Measurements from ENCODE around the gene FRG2B. TPM values are rescaled to one million over a fixed set of nuclear protein-coding genes. Genes with fewer than 3 reads are reported as not detected.
"Not testable (repeated sequence)": the region's sequence is repeated elsewhere in the genome, so short reads cannot be mapped to it uniquely, and the experiment has no call there.

The FRG2B gene
- not detected in 2 replicates for total RNA-seq

- not testable (repeated sequence) for FAIRE-seq; H3K4me3 ChIP-seq (ENCODE audit: low read depth, low read length); H3K27me3 ChIP-seq (ENCODE audit: control insufficient read depth, insufficient read depth, low read length); DNase-seq (ENCODE audit: low read depth); H3K36me3 ChIP-seq (ENCODE audit: control insufficient read depth, insufficient read depth, low read length)
Measured at GRCh38 chr10:133626695-133627094, at the start of gene FRG2B. Gene FRG2B, minus strand, starts transcription at chr10:133626795. Its CDS starts 53 bp downstream, at chr10:133626742.

- not testable (repeated sequence) for DNase-seq (ENCODE audit: low read depth); H3K4me3 ChIP-seq (ENCODE audit: low read depth, low read length); H3K27me3 ChIP-seq (ENCODE audit: control insufficient read depth, insufficient read depth, low read length); H3K36me3 ChIP-seq (ENCODE audit: control insufficient read depth, insufficient read depth, low read length); FAIRE-seq
Measured at GRCh38 chr10:133667446-133667845, 40.9 kb upstream of the FRG2B start.

- not testable (repeated sequence) for H3K27me3 ChIP-seq (ENCODE audit: control insufficient read depth, insufficient read depth, low read length); H3K4me3 ChIP-seq (ENCODE audit: low read depth, low read length); DNase-seq (ENCODE audit: low read depth); FAIRE-seq; H3K36me3 ChIP-seq (ENCODE audit: control insufficient read depth, insufficient read depth, low read length)
Measured at GRCh38 chr10:133663544-133664160, 37.1 kb upstream of the FRG2B start.

GRCh38 chr10:133661122-133661521, 34.5 kb upstream of the FRG2B start:
- H3K4me3 ChIP-seq (ENCODE audit: low read depth, low read length); FAIRE-seq; DNase-seq (ENCODE audit: low read depth); H3K27me3 ChIP-seq (ENCODE audit: control insufficient read depth, insufficient read depth, low read length); H3K36me3 ChIP-seq (ENCODE audit: control insufficient read depth, insufficient read depth, low read length): not testable (repeated sequence)

- DNase-seq (ENCODE audit: low read depth); H3K36me3 ChIP-seq (ENCODE audit: control insufficient read depth, insufficient read depth, low read length); H3K27me3 ChIP-seq (ENCODE audit: control insufficient read depth, insufficient read depth, low read length); H3K4me3 ChIP-seq (ENCODE audit: low read depth, low read length): not testable (repeated sequence)
- peak; percentile 64 for FAIRE-seq
Measured at GRCh38 chr10:133660516-133660915, 33.9 kb upstream of the FRG2B start.

GRCh38 chr10:133657276-133657675, 30.7 kb upstream of the FRG2B start:
- not testable (repeated sequence) for DNase-seq (ENCODE audit: low read depth); H3K4me3 ChIP-seq (ENCODE audit: low read depth, low read length); FAIRE-seq; H3K27me3 ChIP-seq (ENCODE audit: control insufficient read depth, insufficient read depth, low read length); H3K36me3 ChIP-seq (ENCODE audit: control insufficient read depth, insufficient read depth, low read length)

GRCh38 chr10:133648872-133649455, 22.4 kb upstream of the FRG2B start:
- FAIRE-seq; DNase-seq (ENCODE audit: low read depth); H3K36me3 ChIP-seq (ENCODE audit: control insufficient read depth, insufficient read depth, low read length); H3K27me3 ChIP-seq (ENCODE audit: control insufficient read depth, insufficient read depth, low read length); H3K4me3 ChIP-seq (ENCODE audit: low read depth, low read length): not testable (repeated sequence)

- H3K4me3 ChIP-seq (ENCODE audit: low read depth, low read length); H3K27me3 ChIP-seq (ENCODE audit: control insufficient read depth, insufficient read depth, low read length); H3K36me3 ChIP-seq (ENCODE audit: control insufficient read depth, insufficient read depth, low read length); DNase-seq (ENCODE audit: low read depth); FAIRE-seq: not testable (repeated sequence)
Measured at GRCh38 chr10:133647075-133647748, 20.6 kb upstream of the FRG2B start.

GRCh38 chr10:133637846-133638235, 11.2 kb upstream of the FRG2B start:
- not testable (repeated sequence) for H3K36me3 ChIP-seq (ENCODE audit: control insufficient read depth, insufficient read depth, low read length); DNase-seq (ENCODE audit: low read depth); H3K27me3 ChIP-seq (ENCODE audit: control insufficient read depth, insufficient read depth, low read length); H3K4me3 ChIP-seq (ENCODE audit: low read depth, low read length); FAIRE-seq

GRCh38 chr10:133637202-133637845, 10.7 kb upstream of the FRG2B start:
- H3K36me3 ChIP-seq (ENCODE audit: control insufficient read depth, insufficient read depth, low read length); H3K27me3 ChIP-seq (ENCODE audit: control insufficient read depth, insufficient read depth, low read length); FAIRE-seq; DNase-seq (ENCODE audit: low read depth); H3K4me3 ChIP-seq (ENCODE audit: low read depth, low read length): not testable (repeated sequence)

- not testable (repeated sequence) for FAIRE-seq
Measured at GRCh38 chr10:133630723-133631249, 4.2 kb upstream of the FRG2B start.

GRCh38 chr10:133622544-133622943, 4.1 kb downstream of the FRG2B start:
- not testable (repeated sequence) for H3K27me3 ChIP-seq (ENCODE audit: control insufficient read depth, insufficient read depth, low read length); DNase-seq (ENCODE audit: low read depth); H3K36me3 ChIP-seq (ENCODE audit: control insufficient read depth, insufficient read depth, low read length); H3K4me3 ChIP-seq (ENCODE audit: low read depth, low read length)
- FAIRE-seq, result peak; percentile 13

More at GRCh38 chr10:133630723-133631249, 4.2 kb upstream of the FRG2B start:
- H3K4me3 ChIP-seq (ENCODE audit: low read depth, low read length); H3K27me3 ChIP-seq (ENCODE audit: control insufficient read depth, insufficient read depth, low read length); DNase-seq (ENCODE audit: low read depth); H3K36me3 ChIP-seq (ENCODE audit: control insufficient read depth, insufficient read depth, low read length): not testable (repeated sequence)
